OCI-LY3 (cell line): ENCODE results near the gene PACSIN2.

ENCODE experiments used
- EZH2phosphoT487 ChIP-seq: fragments of 200-600 bp; shearing (Covaris generic); IDR thresholded peaks from 2 replicates; pipeline ENCODE4 v1.6.1; 2018; ENCODE audit warnings: antibody characterized with exemption, mixed run types, low read depth
- TF ChIP-seq, protein P1 (sequence below): fragments of 200-600, 300-600 bp; sonication (generic); IDR thresholded peaks from 2 replicates; pipeline ENCODE4 v1.5.1; 2014; ENCODE audit warnings: antibody characterized with exemption, low read length, low read depth

DNA sequence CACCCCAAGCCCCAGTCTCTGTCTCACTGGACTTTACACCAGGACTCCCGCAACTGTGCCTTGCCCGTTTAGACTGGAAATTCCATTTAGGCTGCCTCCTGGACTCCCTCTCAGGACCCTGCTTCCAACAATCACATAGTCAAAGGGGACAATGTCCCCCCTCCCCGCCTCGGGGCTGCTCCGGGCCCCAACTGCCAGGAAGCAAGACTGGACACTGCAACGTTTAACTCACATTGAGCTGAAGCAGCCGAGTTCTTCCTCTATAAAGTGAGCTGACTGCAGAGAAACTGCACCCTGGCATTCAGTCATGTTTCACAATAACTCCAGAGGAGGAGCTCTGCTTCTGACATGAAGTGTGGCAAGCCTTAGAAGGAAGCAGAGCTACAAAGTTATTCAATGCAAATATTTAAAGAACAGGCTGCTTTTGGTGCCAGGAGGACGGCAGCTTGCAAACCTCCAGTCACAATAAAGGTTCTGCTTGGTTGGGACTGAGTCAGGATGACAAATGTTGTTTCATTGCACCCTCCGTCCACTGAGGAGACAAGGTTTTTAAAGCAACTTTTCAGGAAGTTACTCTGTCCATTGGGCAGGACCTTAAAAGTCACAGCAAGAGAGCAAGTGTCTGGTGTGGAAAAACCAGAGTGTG lies 19.9 kb downstream of the PACSIN2 start:
- TF ChIP-seq, protein P1, sequence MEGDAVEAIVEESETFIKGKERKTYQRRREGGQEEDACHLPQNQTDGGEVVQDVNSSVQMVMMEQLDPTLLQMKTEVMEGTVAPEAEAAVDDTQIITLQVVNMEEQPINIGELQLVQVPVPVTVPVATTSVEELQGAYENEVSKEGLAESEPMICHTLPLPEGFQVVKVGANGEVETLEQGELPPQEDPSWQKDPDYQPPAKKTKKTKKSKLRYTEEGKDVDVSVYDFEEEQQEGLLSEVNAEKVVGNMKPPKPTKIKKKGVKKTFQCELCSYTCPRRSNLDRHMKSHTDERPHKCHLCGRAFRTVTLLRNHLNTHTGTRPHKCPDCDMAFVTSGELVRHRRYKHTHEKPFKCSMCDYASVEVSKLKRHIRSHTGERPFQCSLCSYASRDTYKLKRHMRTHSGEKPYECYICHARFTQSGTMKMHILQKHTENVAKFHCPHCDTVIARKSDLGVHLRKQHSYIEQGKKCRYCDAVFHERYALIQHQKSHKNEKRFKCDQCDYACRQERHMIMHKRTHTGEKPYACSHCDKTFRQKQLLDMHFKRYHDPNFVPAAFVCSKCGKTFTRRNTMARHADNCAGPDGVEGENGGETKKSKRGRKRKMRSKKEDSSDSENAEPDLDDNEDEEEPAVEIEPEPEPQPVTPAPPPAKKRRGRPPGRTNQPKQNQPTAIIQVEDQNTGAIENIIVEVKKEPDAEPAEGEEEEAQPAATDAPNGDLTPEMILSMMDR, result no peak
- TF ChIP-seq EZH2phosphoT487, result no peak
